ENCODE data around the gene PATE4. TPM values are rescaled to one million over a fixed set of nuclear protein-coding genes. Genes with fewer than 3 reads are reported as not detected.
"Not testable (repeated sequence)": the region's sequence is repeated elsewhere in the genome, so short reads cannot be mapped to it uniquely, and the experiment has no call there.

PATE4 gene
- total RNA-seq (not detected), polyA plus RNA-seq (not detected)
- long read RNA-seq, donor 1: 0 reads
- long read RNA-seq, donor 2: 0 reads
- long read RNA-seq, donor 3: 0 reads
- long read RNA-seq, donor 4: 0 reads

DNA sequence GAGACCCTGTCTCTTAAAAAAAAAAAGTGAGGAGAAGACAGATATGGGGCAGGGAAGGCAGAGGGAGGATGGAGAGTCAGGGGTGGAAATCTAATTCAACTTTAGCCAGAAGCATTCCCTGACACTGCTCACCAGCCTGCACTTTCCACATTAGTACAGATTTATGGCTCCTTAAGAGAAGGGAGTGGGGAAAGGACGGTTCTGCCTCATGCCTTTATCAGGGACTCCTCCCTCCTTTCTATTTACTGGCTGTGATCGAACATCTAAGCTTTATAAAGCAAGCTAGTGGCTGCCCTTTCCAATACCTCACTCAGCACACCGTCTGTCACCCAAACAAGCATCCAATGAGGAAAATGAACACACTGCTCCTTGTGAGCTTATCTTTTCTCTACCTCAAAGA, at the start of gene PATE4:
Gene PATE4 (plus strand): TSS at position 301 of the 400 bp plus-strand sequence. CDS start 44 bp downstream, at position 345.
- ATAC-seq (no peak), DNase-seq (no peak)
- 40% methylated on average over 3 of the region's 3 CpGs for WGBS
- Histone ChIP-seq H3K4me1 (ENCODE audit: control insufficient read depth, insufficient read depth, low read length) (no peaks in the 10 kb centered on the region), H3K27me3 (ENCODE audit: control insufficient read depth, insufficient read depth) (no peaks in the 10 kb centered on the region), H3K27ac (ENCODE audit: low read length) (no peak within 1 kb of the TSS), H3K9me3 (ENCODE audit: control insufficient read depth, low read length) (no peaks in the 10 kb centered on the region), H3K4me3 (ENCODE audit: low read length) (no peak within 1 kb of the TSS)
- intact Hi-C loops (cut with DNase I): no loop called here

DNA sequence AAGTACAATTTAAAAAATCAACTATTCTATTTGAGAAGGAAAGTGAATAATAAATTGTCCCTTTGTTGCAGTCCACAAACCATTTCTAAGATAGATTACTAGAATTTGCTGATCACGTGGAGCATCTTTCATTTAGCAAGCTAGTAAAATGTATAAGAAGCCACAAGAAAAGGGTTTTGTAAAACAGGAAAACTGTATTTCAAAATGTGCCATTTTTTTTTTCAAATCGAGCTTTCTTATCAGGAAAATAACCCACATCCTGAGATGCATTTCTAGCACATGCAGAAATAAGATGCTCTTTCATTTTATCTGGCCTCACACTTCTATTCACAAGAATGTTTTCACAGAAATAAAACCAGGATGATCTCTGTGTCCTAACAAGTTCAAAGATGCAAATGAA, 48.4 kb upstream of the PATE4 start:
- DNase-seq (no peak), ATAC-seq (no peak)
- Histone ChIP-seq H3K27me3 (ENCODE audit: control insufficient read depth, insufficient read depth) (no peaks in the 10 kb centered on the region), H3K4me1 (ENCODE audit: control insufficient read depth, insufficient read depth, low read length) (no peaks in the 10 kb centered on the region), H3K27ac (ENCODE audit: low read length) (no peak overlapping the region), H3K9me3 (ENCODE audit: control insufficient read depth, low read length) (no peaks in the 10 kb centered on the region), H3K4me3 (ENCODE audit: low read length) (no peak overlapping the region)
- intact Hi-C loops (cut with DNase I): no loop called here
- 41% methylated on average over 2 of the region's 2 CpGs for WGBS

GRCh38 chr11:125787827-125788226, 45.3 kb upstream of the PATE4 start, which contains the start of gene PATE3:
Gene PATE3 (plus strand): TSS chr11:125788127. CDS start chr11:125788152, 25 bp downstream.
- H3K4me1 ChIP-seq (ENCODE audit: control insufficient read depth, insufficient read depth, low read length): no peaks in the 10 kb centered on the region
- DNase-seq (no peak), ATAC-seq (no peak)
- intact Hi-C loops (cut with DNase I): no loop called here
- no peaks in the 10 kb centered on the region for H3K9me3 ChIP-seq (ENCODE audit: control insufficient read depth, low read length)
- WGBS: 55% methylated on average over 2 of the region's 2 CpGs
- no peaks in the 10 kb centered on the region for H3K27me3 ChIP-seq (ENCODE audit: control insufficient read depth, insufficient read depth)
- H3K4me3 ChIP-seq (ENCODE audit: low read length): no peak within 1 kb of the TSS
- no peak within 1 kb of the TSS for H3K27ac ChIP-seq (ENCODE audit: low read length)

- H3K9me3 ChIP-seq (ENCODE audit: control insufficient read depth, low read length): no peaks in the 10 kb centered on the region
- WGBS: 92% methylated on average over 4 of the region's 4 CpGs
- intact Hi-C loops (cut with DNase I): no loop called here
- H3K4me1 ChIP-seq (ENCODE audit: control insufficient read depth, insufficient read depth, low read length): no peaks in the 10 kb centered on the region
- H3K27me3 ChIP-seq (ENCODE audit: control insufficient read depth, insufficient read depth): no peaks in the 10 kb centered on the region
- DNase-seq (no peak), ATAC-seq (no peak)
- no peak overlapping the region for H3K27ac ChIP-seq (ENCODE audit: low read length)
- no peak overlapping the region for H3K4me3 ChIP-seq (ENCODE audit: low read length)
These were observed 42.3 kb upstream of the PATE4 start for GRCh38 chr11:125790825-125791224.

GRCh38 chr11:125797641-125798040, 35.5 kb upstream of the PATE4 start:
- WGBS: 44% methylated on average over 4 of the region's 4 CpGs

GRCh38 chr11:125799808-125800207, 33.3 kb upstream of the PATE4 start:
- ATAC-seq (no peak), DNase-seq (no peak)
- no peaks in the 10 kb centered on the region for H3K27me3 ChIP-seq (ENCODE audit: control insufficient read depth, insufficient read depth)
- no peaks in the 10 kb centered on the region for H3K4me1 ChIP-seq (ENCODE audit: control insufficient read depth, insufficient read depth, low read length)
- intact Hi-C loops (cut with DNase I): no loop called here
- WGBS: 47% methylated on average over 2 of the region's 2 CpGs
- H3K9me3 ChIP-seq (ENCODE audit: control insufficient read depth, low read length): peaks cover 2% of the 10 kb centered on the region
- H3K27ac ChIP-seq (ENCODE audit: low read length): no peak overlapping the region
- no peak overlapping the region for H3K4me3 ChIP-seq (ENCODE audit: low read length)

More at GRCh38 chr11:125797641-125798040, 35.5 kb upstream of the PATE4 start:
- ATAC-seq (no peak), DNase-seq (no peak)
- Histone ChIP-seq H3K9me3 (ENCODE audit: control insufficient read depth, low read length) (peaks cover 2% of the 10 kb centered on the region), H3K27ac (ENCODE audit: low read length) (no peak overlapping the region), H3K4me1 (ENCODE audit: control insufficient read depth, insufficient read depth, low read length) (no peaks in the 10 kb centered on the region), H3K27me3 (ENCODE audit: control insufficient read depth, insufficient read depth) (no peaks in the 10 kb centered on the region), H3K4me3 (ENCODE audit: low read length) (no peak overlapping the region)
- intact Hi-C loops (cut with DNase I): no loop called here

DNA sequence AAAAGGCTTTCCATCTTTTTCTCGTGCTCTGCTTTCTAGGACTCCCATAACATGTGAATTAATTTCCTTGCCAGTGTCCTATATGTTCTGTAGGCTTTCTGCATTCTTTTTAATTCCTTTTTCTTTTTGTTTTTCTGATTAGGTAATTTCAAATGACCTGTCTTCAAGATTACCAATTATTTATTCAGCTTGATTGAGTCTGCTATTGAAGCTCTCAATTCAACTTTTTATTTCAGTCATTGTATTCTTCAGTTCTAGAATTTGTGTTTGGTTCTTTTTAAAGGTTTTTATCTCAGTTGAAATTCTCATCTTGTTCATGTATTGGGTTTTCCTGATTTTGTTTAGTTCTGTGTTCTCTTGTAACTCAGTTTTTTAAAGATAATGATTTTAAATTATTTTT, 30.7 kb upstream of the PATE4 start:
- Histone ChIP-seq H3K9me3 (ENCODE audit: control insufficient read depth, low read length) (no peaks in the 10 kb centered on the region), H3K27ac (ENCODE audit: low read length) (no peak overlapping the region), H3K4me3 (ENCODE audit: low read length) (no peak overlapping the region), H3K4me1 (ENCODE audit: control insufficient read depth, insufficient read depth, low read length) (no peaks in the 10 kb centered on the region), H3K27me3 (ENCODE audit: control insufficient read depth, insufficient read depth) (no peaks in the 10 kb centered on the region)
- intact Hi-C loops (cut with DNase I): no loop called here
- 38% methylated on average over 1 of the region's 1 CpG for WGBS
- no peak for ATAC-seq
- no peak for DNase-seq

DNA sequence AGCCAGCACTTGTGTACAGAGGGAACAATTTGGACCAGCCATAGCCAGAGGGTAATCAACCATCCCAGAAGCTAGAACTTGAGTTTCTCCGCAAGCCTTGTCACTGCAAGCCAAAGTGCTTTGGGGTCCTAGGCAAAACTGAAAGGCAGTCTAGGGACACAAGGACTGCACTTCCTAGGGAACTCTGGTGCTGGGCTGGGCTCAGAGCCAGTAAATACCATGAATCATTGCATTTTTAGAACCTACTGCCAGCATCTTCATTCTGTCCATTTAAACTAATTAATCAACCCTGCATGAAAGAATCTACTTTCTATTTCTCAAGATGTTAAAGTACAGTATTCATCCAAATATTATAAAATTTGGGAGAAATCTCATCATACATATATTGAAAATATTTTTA, 25.2 kb upstream of the PATE4 start:
- Histone ChIP-seq H3K27me3 (ENCODE audit: control insufficient read depth, insufficient read depth) (no peaks in the 10 kb centered on the region), H3K4me1 (ENCODE audit: control insufficient read depth, insufficient read depth, low read length) (no peaks in the 10 kb centered on the region), H3K4me3 (ENCODE audit: low read length) (no peak overlapping the region), H3K27ac (ENCODE audit: low read length) (no peak overlapping the region), H3K9me3 (ENCODE audit: control insufficient read depth, low read length) (no peaks in the 10 kb centered on the region)
- no peak for ATAC-seq
- no peak for DNase-seq
- intact Hi-C loops (cut with DNase I): no loop called here
- 91% methylated on average over 1 of the region's 1 CpG for WGBS

- H3K27ac ChIP-seq (ENCODE audit: low read length): no peak overlapping the region
- intact Hi-C loops (cut with DNase I): no loop called here
- DNase-seq: no peak
- ATAC-seq: no peak
- H3K4me3 ChIP-seq (ENCODE audit: low read length): no peak overlapping the region
- H3K4me1 ChIP-seq (ENCODE audit: control insufficient read depth, insufficient read depth, low read length): no peaks in the 10 kb centered on the region
- no peaks in the 10 kb centered on the region for H3K27me3 ChIP-seq (ENCODE audit: control insufficient read depth, insufficient read depth)
- H3K9me3 ChIP-seq (ENCODE audit: control insufficient read depth, low read length): no peaks in the 10 kb centered on the region
- WGBS: 83% methylated on average over 6 of the region's 6 CpGs
These were observed 2.6 kb downstream of the PATE4 start for GRCh38 chr11:125835748-125836147.

DNA sequence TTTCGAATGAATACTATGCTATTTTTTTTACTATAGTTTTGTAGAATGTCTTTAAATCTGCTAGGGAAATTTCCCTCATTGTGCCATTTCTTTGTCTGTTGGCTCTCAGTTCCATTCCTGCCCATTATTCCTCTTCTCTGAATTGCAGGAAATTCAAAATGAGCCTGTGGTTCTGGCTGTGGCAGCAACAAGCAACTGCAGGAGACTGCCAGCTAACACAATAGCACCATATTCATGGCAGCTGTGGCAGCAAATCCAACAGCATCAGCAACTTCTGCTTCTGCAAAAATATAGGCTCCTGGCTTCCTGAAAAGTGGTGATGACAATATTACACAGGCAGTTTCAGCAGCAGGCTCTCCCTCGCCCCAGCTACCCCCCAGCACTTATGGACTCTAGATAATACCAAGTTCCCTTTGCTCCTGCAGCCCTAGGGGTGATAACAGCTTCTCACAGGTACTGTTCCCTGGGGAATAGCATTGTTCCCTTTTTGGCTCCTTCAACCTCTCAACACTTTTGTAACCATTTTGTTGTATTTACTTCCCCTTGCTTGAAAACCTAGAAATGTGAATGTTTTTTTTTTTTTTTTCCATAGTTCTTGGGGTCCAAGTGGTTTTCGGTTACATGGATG, 9.3 kb downstream of the PATE4 start:
- H3K4me1 ChIP-seq (ENCODE audit: control insufficient read depth, insufficient read depth, low read length): no peaks in the 10 kb centered on the region
- WGBS: 73% methylated on average over 3 of the region's 3 CpGs
- ATAC-seq (no peak), DNase-seq (no peak)
- H3K27ac ChIP-seq (ENCODE audit: low read length): no peak overlapping the region
- no peak overlapping the region for H3K4me3 ChIP-seq (ENCODE audit: low read length)
- H3K9me3 ChIP-seq (ENCODE audit: control insufficient read depth, low read length): no peaks in the 10 kb centered on the region
- intact Hi-C loops (cut with DNase I): no loop called here
- H3K27me3 ChIP-seq (ENCODE audit: control insufficient read depth, insufficient read depth): no peaks in the 10 kb centered on the region

- Histone ChIP-seq H3K9me3 (ENCODE audit: control insufficient read depth, low read length) (no peaks in the 10 kb centered on the region), H3K4me1 (ENCODE audit: control insufficient read depth, insufficient read depth, low read length) (no peaks in the 10 kb centered on the region), H3K4me3 (ENCODE audit: low read length) (no peak overlapping the region), H3K27me3 (ENCODE audit: control insufficient read depth, insufficient read depth) (no peaks in the 10 kb centered on the region), H3K27ac (ENCODE audit: low read length) (no peak overlapping the region)
- intact Hi-C loops (cut with DNase I): no loop called here
- ATAC-seq (no peak), DNase-seq (no peak)
These were observed 13.1 kb downstream of the PATE4 start for GRCh38 chr11:125846188-125846587.

- DNase-seq; H3K27ac ChIP-seq (ENCODE audit: low read length); H3K4me3 ChIP-seq (ENCODE audit: low read length); ATAC-seq; intact Hi-C loops (cut with DNase I); H3K27me3 ChIP-seq (ENCODE audit: control insufficient read depth, insufficient read depth); H3K4me1 ChIP-seq (ENCODE audit: control insufficient read depth, insufficient read depth, low read length); H3K9me3 ChIP-seq (ENCODE audit: control insufficient read depth, low read length): not testable (repeated sequence)
- WGBS: 82% methylated on average over 9 of the region's 9 CpGs
These were observed 24.6 kb downstream of the PATE4 start for GRCh38 chr11:125857670-125858069.
